Immature natural killer cell (primary cell): Measurements from ENCODE around the gene ZBTB45. TPM values are rescaled to one million over a fixed set of nuclear protein-coding genes. Genes with fewer than 3 reads are reported as not detected.
"Not testable (repeated sequence)": the region's sequence is repeated elsewhere in the genome, so short reads cannot be mapped to it uniquely, and the experiment has no call there.

Source experiments
- DNase-seq, 3 donors: peaks; one replicate each; pipeline ENCODE4 v3.0.0; 2022; ENCODE audit warnings: mixed read lengths in 1 of 3
- H3K27ac Mint-ChIP-seq, 6 donors: one replicate each; pipeline ENCODE4 v1.8.0; 2020; ENCODE audit warnings: mixed read lengths in 6 of 6, mild to moderate bottlenecking in 5 of 6, inconsistent platforms in 4 of 6, moderate library complexity in 3 of 6
- H3K27me3 Mint-ChIP-seq, 3 donors: one replicate each; pipeline ENCODE4 v1.8.0; 2020 to 2021; ENCODE audit warnings: low read depth in 3 of 3, mild to moderate bottlenecking in 3 of 3, mixed read lengths in 3 of 3, moderate library complexity in 3 of 3, inconsistent platforms in 1 of 3
- H3K36me3 Mint-ChIP-seq, 3 donors: one replicate each; pipeline ENCODE4 v1.8.0; 2020; ENCODE audit warnings: mixed read lengths in 3 of 3, inconsistent platforms in 2 of 3, mild to moderate bottlenecking in 2 of 3
- H3K4me1 Mint-ChIP-seq, 2 donors: one replicate each; pipeline ENCODE4 v1.8.0; 2020; ENCODE audit warnings: inconsistent platforms in 2 of 2, mild to moderate bottlenecking in 2 of 2, mixed read lengths in 2 of 2, moderate library complexity in 1 of 2
- H3K4me3 Mint-ChIP-seq, 5 donors: one replicate each; pipeline ENCODE4 v1.8.0; 2020; ENCODE audit warnings: mild to moderate bottlenecking in 5 of 5, mixed read lengths in 5 of 5, inconsistent platforms in 3 of 5, moderate library complexity in 3 of 5
- H3K9me3 Mint-ChIP-seq, 6 donors: one replicate each; pipeline ENCODE4 v1.8.0; 2020; ENCODE audit warnings: mild to moderate bottlenecking in 6 of 6, mixed read lengths in 6 of 6, inconsistent platforms in 4 of 6, moderate library complexity in 3 of 6
- polyA plus RNA-seq, 3 donors: library from polyadenylated mRNA; unstranded; fragments of 300-500 nt; fragmentation: Illumina TruSeq; gene quantifications; one replicate each; pipeline ENCODE4 v1.2.3, GENCODE V29; 2021

The ZBTB45 gene
- polyA plus RNA-seq, 3 donors from 2014 or later, result 2.8 to 7.2 (median 3.4) TPM

DNA sequence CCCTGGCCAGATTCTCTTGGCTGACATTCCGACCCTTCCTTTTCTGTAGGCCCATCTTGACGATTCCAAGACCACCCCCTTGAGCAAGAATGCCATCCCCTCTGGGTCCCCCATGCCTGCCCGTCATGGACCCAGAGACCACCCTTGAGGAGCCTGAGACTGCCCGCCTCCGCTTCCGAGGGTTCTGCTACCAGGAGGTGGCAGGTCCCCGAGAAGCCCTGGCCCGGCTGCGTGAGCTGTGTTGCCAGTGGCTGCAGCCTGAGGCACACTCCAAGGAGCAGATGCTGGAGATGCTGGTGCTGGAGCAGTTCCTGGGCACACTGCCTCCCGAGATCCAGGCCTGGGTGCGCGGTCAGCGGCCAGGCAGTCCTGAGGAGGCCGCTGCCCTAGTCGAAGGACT lies 42.5 kb downstream of the ZBTB45 start:
- Mint-ChIP-seq H3K4me1 (peaks cover 22 to 33% of the 10 kb centered on the region in 2 donors), H3K27ac (peak overlapping the region; percentile 95 to 100 (median 98)), H3K9me3 (no peaks in the 10 kb centered on the region), H3K4me3 (peak overlapping the region; percentile 89 to 97 (median 94)), H3K36me3 (peaks cover 0 to 3% (median 3%) of the 10 kb centered on the region in 3 donors), H3K27me3 (peaks cover 2 to 11% (median 9%) of the 10 kb centered on the region in 3 donors)
- no peak for DNase-seq

DNA sequence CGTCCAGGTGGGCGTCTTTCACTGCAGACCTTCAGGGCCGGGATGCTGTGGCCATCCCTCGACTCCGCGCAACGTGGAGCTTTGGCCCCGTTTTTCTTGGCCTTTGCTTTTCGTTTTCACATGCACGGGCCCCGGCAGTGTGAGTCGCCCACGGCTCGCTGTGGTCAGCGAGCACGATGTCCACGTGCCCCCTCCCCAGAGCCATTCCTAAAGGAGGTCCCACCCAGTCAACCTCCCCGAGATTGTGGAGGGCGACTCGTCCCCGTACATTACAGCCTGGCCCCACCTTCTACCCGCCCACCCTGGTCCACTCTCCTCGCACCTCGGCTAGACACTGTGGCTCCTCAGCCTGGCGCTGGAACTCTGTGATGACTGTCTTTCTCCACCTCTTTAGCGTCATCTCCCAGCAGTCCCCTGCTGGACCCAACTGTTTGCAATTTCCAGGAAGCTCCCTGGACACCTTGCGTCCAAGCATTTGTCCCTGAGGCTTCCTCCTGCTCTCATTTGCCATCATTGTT lies 43.1 kb downstream of the ZBTB45 start:
- peak overlapping the region; percentile 95 to 100 (median 98) for H3K27ac Mint-ChIP-seq
- H3K36me3 Mint-ChIP-seq, result peaks cover 0 to 3% (median 3%) of the 10 kb centered on the region in 3 donors
- H3K27me3 Mint-ChIP-seq, result peaks cover 2 to 11% (median 9%) of the 10 kb centered on the region in 3 donors
- no peaks in the 10 kb centered on the region for H3K9me3 Mint-ChIP-seq
- DNase-seq, result peak in 1 of 3 donors; percentile 17
- peaks cover 22 to 33% of the 10 kb centered on the region in 2 donors for H3K4me1 Mint-ChIP-seq
- H3K4me3 Mint-ChIP-seq, result peak overlapping the region; percentile 89 to 97 (median 94)

GRCh38 chr19:58475714-58476497 lies 43.7 kb downstream of the ZBTB45 start, which contains the start of gene ZNF446:
ZNF446 (plus strand) TSS chr19:58476352; CDS start chr19:58477219, 867 bp downstream.
- Mint-ChIP-seq H3K27me3 (peaks cover 2 to 11% (median 9%) of the 10 kb centered on the region in 3 donors), H3K36me3 (peaks cover 0 to 3% (median 0%) of the 10 kb centered on the region in 3 donors), H3K4me1 (peaks cover 22 to 33% of the 10 kb centered on the region in 2 donors), H3K27ac (peak within 1 kb of the TSS; percentile 95 to 100 (median 98)), H3K4me3 (peak within 1 kb of the TSS; percentile 89 to 97 (median 94)), H3K9me3 (no peaks in the 10 kb centered on the region)
- peak; percentile 96 to 97 (median 96) for DNase-seq

GRCh38 chr19:58474997-58475713 lies 44.5 kb downstream of the ZBTB45 start:
- Mint-ChIP-seq H3K9me3 (no peaks in the 10 kb centered on the region), H3K36me3 (peaks cover 0 to 3% (median 0%) of the 10 kb centered on the region in 3 donors), H3K27ac (peak overlapping the region; percentile 95 to 100 (median 98)), H3K4me1 (peaks cover 22 to 33% of the 10 kb centered on the region in 2 donors), H3K27me3 (peaks cover 2 to 14% (median 9%) of the 10 kb centered on the region in 3 donors), H3K4me3 (peak overlapping the region; percentile 89 to 97 (median 94))
- DNase-seq, result no peak

GRCh38 chr19:58474291-58474996 lies 45.2 kb downstream of the ZBTB45 start:
- Mint-ChIP-seq H3K4me1 (peaks cover 22 to 33% of the 10 kb centered on the region in 2 donors), H3K36me3 (peaks cover 0 to 3% (median 0%) of the 10 kb centered on the region in 3 donors), H3K4me3 (peak overlapping the region; percentile 35 to 97 (median 53)), H3K9me3 (no peaks in the 10 kb centered on the region), H3K27ac (peak overlapping the region; percentile 62 to 100 (median 80)), H3K27me3 (peaks cover 2 to 14% (median 9%) of the 10 kb centered on the region in 3 donors)
- no peak for DNase-seq

GRCh38 chr19:58473775-58474174 lies 45.8 kb downstream of the ZBTB45 start:
- H3K4me1 Mint-ChIP-seq, result peaks cover 22 to 37% of the 10 kb centered on the region in 2 donors
- H3K27me3 Mint-ChIP-seq, result peaks cover 2 to 17% (median 9%) of the 10 kb centered on the region in 3 donors
- no peak for DNase-seq
- H3K27ac Mint-ChIP-seq, result peak overlapping the region in 5 of 6 donors; percentile 62 to 100 (median 83)
- H3K9me3 Mint-ChIP-seq, result no peaks in the 10 kb centered on the region
- no peaks in the 10 kb centered on the region for H3K36me3 Mint-ChIP-seq
- peak overlapping the region in 3 of 5 donors; percentile 18 to 97 (median 61) for H3K4me3 Mint-ChIP-seq

DNA sequence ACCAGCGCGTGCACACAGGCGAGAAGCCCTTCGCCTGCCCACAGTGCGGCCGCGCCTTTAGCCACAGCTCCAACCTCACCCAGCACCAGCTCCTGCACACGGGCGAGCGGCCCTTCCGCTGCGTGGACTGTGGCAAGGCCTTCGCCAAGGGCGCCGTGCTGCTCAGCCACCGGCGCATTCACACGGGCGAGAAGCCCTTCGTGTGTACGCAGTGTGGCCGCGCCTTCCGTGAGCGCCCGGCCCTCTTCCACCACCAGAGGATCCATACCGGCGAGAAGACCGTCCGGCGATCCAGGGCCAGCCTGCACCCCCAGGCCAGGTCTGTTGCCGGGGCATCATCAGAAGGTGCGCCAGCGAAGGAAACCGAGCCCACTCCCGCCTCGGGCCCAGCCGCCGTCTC lies 47.9 kb downstream of the ZBTB45 start:
- H3K36me3 Mint-ChIP-seq, result no peaks in the 10 kb centered on the region
- H3K4me1 Mint-ChIP-seq, result peaks cover 35 to 47% of the 10 kb centered on the region in 2 donors
- no peak for DNase-seq
- H3K27ac Mint-ChIP-seq, result no peak overlapping the region
- no peak overlapping the region for H3K4me3 Mint-ChIP-seq
- H3K27me3 Mint-ChIP-seq, result peaks cover 0 to 17% (median 10%) of the 10 kb centered on the region in 3 donors
- H3K9me3 Mint-ChIP-seq, result no peaks in the 10 kb centered on the region

- DNase-seq, H3K36me3 Mint-ChIP-seq, H3K9me3 Mint-ChIP-seq, H3K27ac Mint-ChIP-seq, H3K4me3 Mint-ChIP-seq: not testable (repeated sequence)
- H3K27me3 Mint-ChIP-seq, result peaks cover 0 to 12% (median 10%) of the 10 kb centered on the region in 3 donors
- peaks cover 36 to 47% of the 10 kb centered on the region in 2 donors for H3K4me1 Mint-ChIP-seq
These were observed 48.6 kb downstream of the ZBTB45 start for GRCh38 chr19:58470837-58471543.

GRCh38 chr19:58469241-58470013 lies 50.2 kb downstream of the ZBTB45 start:
- peak overlapping the region in 4 of 5 donors; percentile 13 to 86 (median 77) for H3K4me3 Mint-ChIP-seq

DNA sequence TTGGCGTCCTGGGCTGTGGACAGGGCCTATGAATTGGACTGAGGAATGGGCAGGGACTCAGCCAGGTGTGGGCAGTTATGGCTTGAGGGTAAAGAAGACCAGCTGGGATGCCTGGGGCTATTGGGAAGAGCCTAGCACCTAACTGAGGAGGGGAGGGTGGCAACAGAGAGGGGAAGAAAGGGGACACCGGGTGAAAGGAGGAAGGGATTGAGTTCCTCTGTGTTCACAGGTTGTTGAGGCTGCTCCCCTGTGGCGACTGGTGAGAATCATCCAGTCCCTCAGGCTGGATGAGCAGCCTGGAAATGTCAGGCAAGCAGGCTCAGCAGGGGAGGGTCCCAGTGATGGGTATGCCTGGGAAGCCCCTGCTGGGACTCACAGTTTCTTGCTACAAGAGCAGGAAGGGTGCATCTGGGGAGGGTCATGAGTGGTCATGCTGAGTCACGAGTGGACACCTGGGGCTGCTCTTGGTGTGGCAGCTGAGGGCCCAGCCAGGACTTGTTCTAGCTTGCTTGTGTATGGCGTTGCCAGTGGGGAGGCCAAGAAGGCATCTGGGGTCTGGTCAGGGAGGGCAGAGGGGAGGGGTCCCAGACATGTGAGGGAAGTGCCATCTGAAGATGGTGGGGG lies 51.3 kb downstream of the ZBTB45 start:
- Mint-ChIP-seq H3K27ac (peak overlapping the region; percentile 29 to 87 (median 66)), H3K4me1 (peaks cover 23 to 29% of the 10 kb centered on the region in 2 donors), H3K9me3 (no peaks in the 10 kb centered on the region), H3K36me3 (no peaks in the 10 kb centered on the region), H3K27me3 (peaks cover 0 to 11% (median 6%) of the 10 kb centered on the region in 3 donors), H3K4me3 (peak overlapping the region; percentile 70 to 87 (median 84))
- no peak for DNase-seq

More at GRCh38 chr19:58469241-58470013, 50.2 kb downstream of the ZBTB45 start:
- H3K4me1 Mint-ChIP-seq, result peaks cover 25 to 35% of the 10 kb centered on the region in 2 donors
- H3K9me3 Mint-ChIP-seq, result no peaks in the 10 kb centered on the region
- no peaks in the 10 kb centered on the region for H3K36me3 Mint-ChIP-seq
- H3K27me3 Mint-ChIP-seq, result peaks cover 0 to 11% (median 6%) of the 10 kb centered on the region in 3 donors
- H3K27ac Mint-ChIP-seq, result peak overlapping the region in 3 of 6 donors; percentile 45 to 87 (median 61)
- DNase-seq, result no peak

- H3K9me3 Mint-ChIP-seq, result no peaks in the 10 kb centered on the region
- H3K27me3 Mint-ChIP-seq, result peaks cover 0 to 11% (median 3%) of the 10 kb centered on the region in 3 donors
- H3K4me3 Mint-ChIP-seq, result peak within 1 kb of the TSS; percentile 81 to 87 (median 84)
- no peaks in the 10 kb centered on the region for H3K36me3 Mint-ChIP-seq
- H3K4me1 Mint-ChIP-seq, result peaks cover 23 to 29% of the 10 kb centered on the region in 2 donors
- DNase-seq, result peak; percentile 96
- H3K27ac Mint-ChIP-seq, result peak within 1 kb of the TSS; percentile 57 to 90 (median 82)
These were observed 52.6 kb downstream of the ZBTB45 start, which contains the start of gene ZNF324 for GRCh38 chr19:58466760-58467589. ZNF324 (plus strand) TSS chr19:58467080; CDS start chr19:58469186, 2,106 bp downstream.
